Fibroblast of villous mesenchyme (primary cell): ENCODE data around the gene NODAL. TPM values are rescaled to one million over a fixed set of nuclear protein-coding genes. Genes with fewer than 3 reads are reported as not detected.

ENCODE experiments used
- DNase-seq: peaks from one replicate; pipeline ENCODE4 v3.0.0-alpha.2; 2010; ENCODE audit warnings: low read depth
- H3K4me3 ChIP-seq: 2 replicates; pipeline ENCODE4 v1.5.1; 2011; ENCODE audit warnings: low read depth, mild to moderate bottlenecking, low read length
- CTCF ChIP-seq: IDR thresholded peaks from 2 replicates; pipeline ENCODE4 v1.5.1; 2012; ENCODE audit warnings: low read depth, mild to moderate bottlenecking, low read length; ENCODE audit not compliant: insufficient read depth
- total RNA-seq: library from RNA; depleted of rRNA; stranded (reverse); fragments of >200 nt; gene quantifications from 2 replicates; pipeline ENCODE4 v1.2.3, GENCODE V29; 2012

Gene NODAL
- total RNA-seq, 1 donor: not detected

GRCh38 chr10:70405037-70405824 lies 36.2 kb downstream of the NODAL start:
- no peak for TF ChIP-seq CTCF
- H3K4me3 ChIP-seq: peak overlapping the region; percentile 98
- peak; percentile 99 for DNase-seq

GRCh38 chr10:70404787-70405036 lies 36.8 kb downstream of the NODAL start:
- DNase-seq: peak; percentile 38
- TF ChIP-seq CTCF: no peak
- peak overlapping the region; percentile 98 for H3K4me3 ChIP-seq

- peak; percentile 97 for DNase-seq
- no peak for TF ChIP-seq CTCF
- peak within 1 kb of the TSS; percentile 98 for H3K4me3 ChIP-seq
These were observed 37.3 kb downstream of the NODAL start, which contains the start of gene EIF4EBP2 for GRCh38 chr10:70404036-70404786. Gene EIF4EBP2 (plus strand): TSS chr10:70404145. CDS start chr10:70404402, 257 bp downstream.

GRCh38 chr10:70403483-70404035 lies 37.9 kb downstream of the NODAL start:
- peak overlapping the region; percentile 40 for H3K4me3 ChIP-seq
- no peak for TF ChIP-seq CTCF
- DNase-seq: no peak

GRCh38 chr10:70399177-70399576 lies 42.3 kb downstream of the NODAL start:
- TF ChIP-seq CTCF: no peak
- no peak for DNase-seq
- no peak overlapping the region for H3K4me3 ChIP-seq

- no peak overlapping the region for H3K4me3 ChIP-seq
- no peak for DNase-seq
- no peak for TF ChIP-seq CTCF
These were observed 45.3 kb downstream of the NODAL start for GRCh38 chr10:70396140-70396539.
